Measurements from ENCODE around the gene HSD17B14.

The HSD17B14 gene

GRCh38 chr19:48822514-48822913 lies 13.8 kb downstream of the HSD17B14 start:
- no peak for DNase-seq

- no peak for DNase-seq
Observed at GRCh38 chr19:48821633-48822032, 14.7 kb downstream of the HSD17B14 start.

- DNase-seq = no peak
Observed at GRCh38 chr19:48819366-48819816, 16.9 kb downstream of the HSD17B14 start.

GRCh38 chr19:48818234-48818820 lies 18.0 kb downstream of the HSD17B14 start:
- no peak for DNase-seq

GRCh38 chr19:48817585-48818124 lies 18.6 kb downstream of the HSD17B14 start:
- no peak for DNase-seq

- DNase-seq = no peak
Observed at GRCh38 chr19:48815870-48816501, 20.3 kb downstream of the HSD17B14 start.

GRCh38 chr19:48814895-48815294 lies 21.4 kb downstream of the HSD17B14 start:
- no peak for DNase-seq

- DNase-seq = no peak
Observed at GRCh38 chr19:48813123-48813913, 23.0 kb downstream of the HSD17B14 start.

GRCh38 chr19:48812094-48812929 lies 24.0 kb downstream of the HSD17B14 start:
- peak; percentile 64 to 72 for DNase-seq

- DNase-seq = no peak
Observed at GRCh38 chr19:48810151-48810550, 26.1 kb downstream of the HSD17B14 start.

- DNase-seq = no peak
Observed at GRCh38 chr19:48807590-48808308, 28.5 kb downstream of the HSD17B14 start.

- DNase-seq = no peak
Observed at GRCh38 chr19:48806818-48807589, 29.3 kb downstream of the HSD17B14 start.

- DNase-seq = peak in 1 of 2 experiments; percentile 38
Observed at GRCh38 chr19:48806518-48806817, 29.8 kb downstream of the HSD17B14 start.

- no peak for DNase-seq
Observed at GRCh38 chr19:48805452-48805851, 30.8 kb downstream of the HSD17B14 start.

GRCh38 chr19:48804496-48804895 lies 31.8 kb downstream of the HSD17B14 start:
- DNase-seq = no peak

GRCh38 chr19:48802623-48803022 lies 33.7 kb downstream of the HSD17B14 start:
- DNase-seq = no peak

- DNase-seq = no peak
Observed at GRCh38 chr19:48799358-48800300, 36.7 kb downstream of the HSD17B14 start.

- no peak for DNase-seq
Observed at GRCh38 chr19:48798937-48799336, 37.4 kb downstream of the HSD17B14 start.

GRCh38 chr19:48797103-48797502 lies 39.2 kb downstream of the HSD17B14 start:
- no peak for DNase-seq

Data from activated CD4-positive, alpha-beta T cell treated with anti-CD3 and anti-CD28 coated beads, Interleukin-2, amount 50 U/mL, for 48 hours (primary cell).